GM10248 (cell line): ENCODE results near the gene SDK1.

Experiments used
- CTCF ChIA-PET: fragments of 300-600 bp; sonication (Branson Sonifier 250); formaldehyde crosslinking; extraction: SDS; loops from one replicate; lab custom pipeline; 2021; ENCODE audit warnings: antibody characterized with exemption; lab: Yijun Ruan, JAX
- POLR2A ChIA-PET: fragments of 350-650 bp; sonication (Branson Sonifier 250); formaldehyde crosslinking; extraction: SDS; loops from one replicate; lab custom pipeline; 2020; ENCODE audit warnings: antibody characterized with exemption; lab: Yijun Ruan, JAX
- DNase-seq: peaks from one replicate; pipeline ENCODE4 v3.0.0; 2012; ENCODE audit errors: extremely low spot score
- CTCF ChIP-seq: IDR thresholded peaks from 2 replicates; pipeline ENCODE4 v1.5.1; 2012; ENCODE audit warnings: mild to moderate bottlenecking, low read depth; ENCODE audit errors: extremely low read depth, missing control alignments, control extremely low read depth

SDK1 gene

GRCh38 chr7:3540456-3541220 lies 239.6 kb downstream of the SDK1 start:
- POLR2A ChIA-PET: no interaction called here
- CTCF ChIA-PET: no interaction called here
- TF ChIP-seq CTCF: no peak
- no peak for DNase-seq

- DNase-seq: no peak
- ChIA-PET CTCF (no interaction called here), POLR2A (no interaction called here)
- no peak for TF ChIP-seq CTCF
Observed at GRCh38 chr7:3544202-3544601, 243.2 kb downstream of the SDK1 start.

- ChIA-PET CTCF (interaction anchor here (1.1 kb wide), 1 partner anchor 21 kb away, joined by 3 read pairs; no protein-coding TSS in a partner anchor), POLR2A (no interaction called here)
- TF ChIP-seq CTCF: no peak
- no peak for DNase-seq
Observed at GRCh38 chr7:3548815-3549214, 247.8 kb downstream of the SDK1 start.

- no peak for DNase-seq
- TF ChIP-seq CTCF: no peak
- POLR2A ChIA-PET: no interaction called here
- CTCF ChIA-PET: no interaction called here
Observed at GRCh38 chr7:3549601-3550000, 248.5 kb downstream of the SDK1 start.

- TF ChIP-seq CTCF: no peak
- no peak for DNase-seq
- CTCF ChIA-PET: no interaction called here
- POLR2A ChIA-PET: no interaction called here
Observed at GRCh38 chr7:3551536-3551935, 250.5 kb downstream of the SDK1 start.

GRCh38 chr7:3552499-3552898 lies 251.4 kb downstream of the SDK1 start:
- no peak for DNase-seq
- ChIA-PET POLR2A (no interaction called here), CTCF (no interaction called here)
- TF ChIP-seq CTCF: no peak
